Measurements from ENCODE around the gene RALA. TPM values are rescaled to one million over a fixed set of nuclear protein-coding genes. Genes with fewer than 3 reads are reported as not detected.

RALA gene
- total and polyA plus RNA-seq, 2 donors from 2014 or later: 21.5 to 25.1 TPM

GRCh38 chr7:39621784-39622411, 1.5 kb upstream of the RALA start:
- intact Hi-C loops (cut with DNase I): no loop called here
- no peak for FAIRE-seq
- DNase-seq: no peak
- no peaks in the 10 kb centered on the region for H3K36me3 ChIP-seq (ENCODE audit: control insufficient read depth in 2 of 3, insufficient read depth in 3 of 3, low read length in 3 of 3)
- H3K9me3 ChIP-seq (ENCODE audit: control insufficient read depth in 2 of 3, insufficient read depth in 1 of 3, low read length in 3 of 3): no peaks in the 10 kb centered on the region
- no peaks in the 10 kb centered on the region for H3K27me3 ChIP-seq (ENCODE audit: control insufficient read depth, insufficient read depth, low read length)
- no peak overlapping the region for H3K27ac ChIP-seq (ENCODE audit: low read depth in 2 of 2, low read length in 2 of 2)
- TF ChIP-seq, protein P1, sequence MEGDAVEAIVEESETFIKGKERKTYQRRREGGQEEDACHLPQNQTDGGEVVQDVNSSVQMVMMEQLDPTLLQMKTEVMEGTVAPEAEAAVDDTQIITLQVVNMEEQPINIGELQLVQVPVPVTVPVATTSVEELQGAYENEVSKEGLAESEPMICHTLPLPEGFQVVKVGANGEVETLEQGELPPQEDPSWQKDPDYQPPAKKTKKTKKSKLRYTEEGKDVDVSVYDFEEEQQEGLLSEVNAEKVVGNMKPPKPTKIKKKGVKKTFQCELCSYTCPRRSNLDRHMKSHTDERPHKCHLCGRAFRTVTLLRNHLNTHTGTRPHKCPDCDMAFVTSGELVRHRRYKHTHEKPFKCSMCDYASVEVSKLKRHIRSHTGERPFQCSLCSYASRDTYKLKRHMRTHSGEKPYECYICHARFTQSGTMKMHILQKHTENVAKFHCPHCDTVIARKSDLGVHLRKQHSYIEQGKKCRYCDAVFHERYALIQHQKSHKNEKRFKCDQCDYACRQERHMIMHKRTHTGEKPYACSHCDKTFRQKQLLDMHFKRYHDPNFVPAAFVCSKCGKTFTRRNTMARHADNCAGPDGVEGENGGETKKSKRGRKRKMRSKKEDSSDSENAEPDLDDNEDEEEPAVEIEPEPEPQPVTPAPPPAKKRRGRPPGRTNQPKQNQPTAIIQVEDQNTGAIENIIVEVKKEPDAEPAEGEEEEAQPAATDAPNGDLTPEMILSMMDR (IDR thresholded peaks at IDR 0.05; ENCODE audit: borderline replicate concordance, extremely low read depth, insufficient read depth): no peak
- peak overlapping the region in 1 of 3 donors; percentile 91 for H3K4me3 ChIP-seq (ENCODE audit: low read length in 3 of 3)
- H3K4me1 ChIP-seq (ENCODE audit: control insufficient read depth in 2 of 3, insufficient read depth in 2 of 3, low read depth in 1 of 3, low read length in 3 of 3): peaks cover 3 to 17% (median 6%) of the 10 kb centered on the region in 3 donors
- H3K9ac ChIP-seq (ENCODE audit: low read length in 3 of 3): peak overlapping the region in 1 of 3 donors; percentile 94

DNA sequence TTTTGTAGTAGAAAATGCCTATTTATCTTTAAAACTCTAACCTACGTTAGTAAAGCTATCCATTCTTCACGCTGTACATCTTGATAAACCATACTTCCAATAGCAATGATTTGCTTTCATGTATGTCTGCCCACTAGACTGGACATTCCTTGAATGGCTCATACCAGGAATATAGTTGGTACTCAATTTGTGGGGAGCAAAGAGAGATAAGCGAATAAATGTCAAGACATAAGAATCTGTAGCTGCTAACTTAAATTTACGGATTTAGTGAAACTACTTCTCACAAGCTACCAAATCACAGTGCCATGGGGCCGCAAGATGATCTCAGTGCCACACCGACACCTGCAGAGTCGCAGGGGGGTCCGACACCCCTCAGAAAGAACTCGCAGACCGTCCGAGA, 763 bp upstream of the RALA start:
- Histone ChIP-seq H3K4me1 (ENCODE audit: control insufficient read depth in 2 of 3, insufficient read depth in 2 of 3, low read depth in 1 of 3, low read length in 3 of 3) (peaks cover 3 to 17% (median 6%) of the 10 kb centered on the region in 3 donors), H3K36me3 (ENCODE audit: control insufficient read depth in 2 of 3, insufficient read depth in 3 of 3, low read length in 3 of 3) (no peaks in the 10 kb centered on the region), H3K27me3 (ENCODE audit: control insufficient read depth, insufficient read depth, low read length) (no peaks in the 10 kb centered on the region), H3K9me3 (ENCODE audit: control insufficient read depth in 2 of 3, insufficient read depth in 1 of 3, low read length in 3 of 3) (no peaks in the 10 kb centered on the region), H3K27ac (ENCODE audit: low read depth in 2 of 2, low read length in 2 of 2) (peak overlapping the region; percentile 80 to 86), H3K4me3 (ENCODE audit: low read length in 3 of 3) (peak overlapping the region; percentile 47 to 91 (median 77)), H3K9ac (ENCODE audit: low read length in 3 of 3) (peak overlapping the region; percentile 0 to 94 (median 64))
- intact Hi-C loops (cut with DNase I): no loop called here
- DNase-seq (no peak), FAIRE-seq (no peak)
- TF ChIP-seq, protein P1 (IDR thresholded peaks at IDR 0.05; ENCODE audit: borderline replicate concordance, extremely low read depth, insufficient read depth): no peak

- H3K27ac ChIP-seq (ENCODE audit: low read depth in 2 of 2, low read length in 2 of 2): peak overlapping the region; percentile 51 to 86
- peaks cover 3 to 17% (median 6%) of the 10 kb centered on the region in 3 donors for H3K4me1 ChIP-seq (ENCODE audit: control insufficient read depth in 2 of 3, insufficient read depth in 2 of 3, low read depth in 1 of 3, low read length in 3 of 3)
- intact Hi-C loops (cut with DNase I): no loop called here
- DNase-seq: peak in 2 of 5 donors; percentile 44 to 64
- no peaks in the 10 kb centered on the region for H3K36me3 ChIP-seq (ENCODE audit: control insufficient read depth in 2 of 3, insufficient read depth in 3 of 3, low read length in 3 of 3)
- no peaks in the 10 kb centered on the region for H3K27me3 ChIP-seq (ENCODE audit: control insufficient read depth, insufficient read depth, low read length)
- peak overlapping the region; percentile 58 to 78 (median 70) for H3K9ac ChIP-seq (ENCODE audit: low read length in 3 of 3)
- TF ChIP-seq, protein P1 (IDR thresholded peaks at IDR 0.05; ENCODE audit: borderline replicate concordance, extremely low read depth, insufficient read depth): no peak
- peak overlapping the region; percentile 76 to 91 (median 82) for H3K4me3 ChIP-seq (ENCODE audit: low read length in 3 of 3)
- H3K9me3 ChIP-seq (ENCODE audit: control insufficient read depth in 2 of 3, insufficient read depth in 1 of 3, low read length in 3 of 3): no peaks in the 10 kb centered on the region
- no peak for FAIRE-seq
Measured at GRCh38 chr7:39623732-39624441, 515 bp downstream of the RALA start.
